Skeletal muscle cell (primary cell): ENCODE data around the gene FTL.
A peak's percentile ranks its signal among the peaks of the same experiment; 100 is the strongest.

Experiments
- DNase-seq: peaks from one replicate; pipeline ENCODE4 v3.0.0-alpha.2; 2010; ENCODE audit warnings: low read depth
- H3K4me3 ChIP-seq: 2 replicates; pipeline ENCODE4 v1.5.1; 2011; ENCODE audit warnings: low read depth, mild to moderate bottlenecking, control low read depth, low read length, moderate library complexity

The FTL gene

GRCh38 chr19:48943081-48943480 is 22.0 kb upstream of the FTL start:
- no peak for DNase-seq
- H3K4me3 ChIP-seq, result no peak overlapping the region

GRCh38 chr19:48945415-48945814 is 19.7 kb upstream of the FTL start:
- no peak overlapping the region for H3K4me3 ChIP-seq
- no peak for DNase-seq

GRCh38 chr19:48945817-48946216 is 19.3 kb upstream of the FTL start:
- H3K4me3 ChIP-seq, result no peak overlapping the region
- DNase-seq, result no peak

GRCh38 chr19:48946463-48947257 is 18.4 kb upstream of the FTL start:
- H3K4me3 ChIP-seq, result no peak overlapping the region
- no peak for DNase-seq

GRCh38 chr19:48947258-48947542 is 17.9 kb upstream of the FTL start:
- H3K4me3 ChIP-seq, result no peak overlapping the region
- DNase-seq, result no peak

GRCh38 chr19:48950159-48950558 is 14.9 kb upstream of the FTL start:
- no peak for DNase-seq
- no peak overlapping the region for H3K4me3 ChIP-seq

GRCh38 chr19:48950830-48951519 is 14.1 kb upstream of the FTL start:
- DNase-seq, result no peak
- H3K4me3 ChIP-seq, result no peak overlapping the region

- no peak for DNase-seq
- H3K4me3 ChIP-seq, result no peak overlapping the region
Measured at GRCh38 chr19:48953141-48953540, 12.0 kb upstream of the FTL start.

GRCh38 chr19:48953990-48954594 is 11.0 kb upstream of the FTL start:
- no peak for DNase-seq

GRCh38 chr19:48954595-48955307 is 10.4 kb upstream of the FTL start, which contains the start of gene BAX:
TSS of gene BAX (plus strand) at chr19:48954875. CDS start at chr19:48954929, 54 bp downstream.
- peak; percentile 76 for DNase-seq
- peak within 1 kb of the TSS; percentile 95 for H3K4me3 ChIP-seq

More at GRCh38 chr19:48953990-48954594, 11.0 kb upstream of the FTL start:
- peak overlapping the region; percentile 95 for H3K4me3 ChIP-seq

- peak overlapping the region; percentile 95 for H3K4me3 ChIP-seq
- DNase-seq, result no peak
Measured at GRCh38 chr19:48955308-48955958, 9.7 kb upstream of the FTL start.

GRCh38 chr19:48958006-48958405 is 7.1 kb upstream of the FTL start:
- DNase-seq, result no peak
- H3K4me3 ChIP-seq, result no peak overlapping the region

- no peak overlapping the region for H3K4me3 ChIP-seq
- DNase-seq, result no peak
Measured at GRCh38 chr19:48959341-48960239, 5.5 kb upstream of the FTL start.

- no peak for DNase-seq
- no peak overlapping the region for H3K4me3 ChIP-seq
Measured at GRCh38 chr19:48961051-48961649, 4.0 kb upstream of the FTL start.

GRCh38 chr19:48961673-48962028 is 3.5 kb upstream of the FTL start:
- no peak for DNase-seq
- H3K4me3 ChIP-seq, result no peak overlapping the region

- no peak overlapping the region for H3K4me3 ChIP-seq
- no peak for DNase-seq
Measured at GRCh38 chr19:48962029-48962848, 2.9 kb upstream of the FTL start.

GRCh38 chr19:48962849-48963165 is 2.3 kb upstream of the FTL start:
- no peak overlapping the region for H3K4me3 ChIP-seq
- DNase-seq, result no peak
